ENCODE measurements around the gene GLT8D1. TPM values are rescaled to one million over a fixed set of nuclear protein-coding genes. Genes with fewer than 3 reads are reported as not detected.

The GLT8D1 gene
- total RNA-seq, 1 experiment from 2014 or later: 26.5 TPM

DNA sequence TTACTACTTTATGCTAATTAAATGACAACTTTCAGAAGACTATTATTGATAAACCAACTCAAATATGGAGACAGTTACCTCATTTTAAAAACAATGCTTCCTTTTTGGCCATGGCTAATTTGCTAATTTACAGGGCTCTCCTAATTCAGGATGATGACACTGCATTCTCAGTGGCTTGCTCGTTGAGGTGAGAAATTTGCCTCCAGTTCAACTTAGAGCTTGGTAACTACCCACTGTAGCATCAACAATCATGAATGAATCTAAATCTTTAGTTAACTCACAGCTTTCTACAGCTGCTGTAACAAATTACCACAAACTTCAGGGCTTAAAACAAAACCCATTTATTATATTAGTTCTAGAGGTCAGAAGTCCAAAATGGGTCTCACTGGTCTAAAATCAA lies 33.9 kb downstream of the GLT8D1 start:
- Histone ChIP-seq H3K4me3 (ENCODE audit: low read depth, low read length, poor library complexity, severe bottlenecking) (no peak overlapping the region), H3K9me3 (ENCODE audit: low read depth, low read length, poor library complexity, severe bottlenecking) (no peaks in the 10 kb centered on the region), H3K36me3 (ENCODE audit: insufficient read depth, low read length, poor library complexity, severe bottlenecking) (peaks cover 21% of the 10 kb centered on the region), H3K27ac (ENCODE audit: low read depth, low read length, poor library complexity, severe bottlenecking) (no peak overlapping the region), H3K27me3 (replicated peaks; ENCODE audit: insufficient read depth, low read depth, low read length, poor library complexity) (no peaks in the 10 kb centered on the region), H3K4me1 (ENCODE audit: insufficient read depth, low read length, poor library complexity, severe bottlenecking) (no peaks in the 10 kb centered on the region)
- intact Hi-C loops (cut with micrococcal nuclease; ENCODE audit: unreplicated experiment): no loop called here
- no peak for TF ChIP-seq EZH2 (IDR thresholded peaks at IDR 0.05; ENCODE audit: borderline replicate concordance, low read depth, low read length, poor library complexity, severe bottlenecking)
- no peak for TF ChIP-seq CTCF (conservative IDR thresholded peaks at IDR 0.05; ENCODE audit: low read depth, low read length)
- BruUV-seq (replicated peaks): no TSS peak
- no peak for DNase-seq (ENCODE audit: low spot score)
- ChIA-PET CTCF (no interaction called here), POLR2A (ENCODE audit: low non-redundant PET) (no interaction called here)

GRCh38 chr3:52670621-52671521 lies 34.7 kb downstream of the GLT8D1 start:
- TF ChIP-seq CTCF (conservative IDR thresholded peaks at IDR 0.05; ENCODE audit: low read depth, low read length) (no peak), EZH2 (IDR thresholded peaks at IDR 0.05; ENCODE audit: borderline replicate concordance, low read depth, low read length, poor library complexity, severe bottlenecking) (no peak)
- intact Hi-C loops (cut with micrococcal nuclease; ENCODE audit: unreplicated experiment): no loop called here
- Histone ChIP-seq H3K36me3 (ENCODE audit: insufficient read depth, low read length, poor library complexity, severe bottlenecking) (peaks cover 21% of the 10 kb centered on the region), H3K4me3 (ENCODE audit: low read depth, low read length, poor library complexity, severe bottlenecking) (no peak overlapping the region), H3K9me3 (ENCODE audit: low read depth, low read length, poor library complexity, severe bottlenecking) (no peaks in the 10 kb centered on the region), H3K27ac (ENCODE audit: low read depth, low read length, poor library complexity, severe bottlenecking) (no peak overlapping the region), H3K27me3 (replicated peaks; ENCODE audit: insufficient read depth, low read depth, low read length, poor library complexity) (no peaks in the 10 kb centered on the region), H3K4me1 (ENCODE audit: insufficient read depth, low read length, poor library complexity, severe bottlenecking) (no peaks in the 10 kb centered on the region)
- CTCF ChIA-PET: no interaction called here
- no peak for DNase-seq (ENCODE audit: low spot score)
- no TSS peak for BruUV-seq (replicated peaks)
- POLR2A ChIA-PET (ENCODE audit: low non-redundant PET): no interaction called here

GRCh38 chr3:52663098-52663497 lies 42.5 kb downstream of the GLT8D1 start:
- ChIA-PET POLR2A (ENCODE audit: low non-redundant PET) (no interaction called here), CTCF (interaction anchor here (0.6 kb wide), 1 partner anchor 591 kb away, joined by 4 read pairs; no protein-coding TSS in a partner anchor)
- Histone ChIP-seq H3K36me3 (ENCODE audit: insufficient read depth, low read length, poor library complexity, severe bottlenecking) (peaks cover 15% of the 10 kb centered on the region), H3K9me3 (ENCODE audit: low read depth, low read length, poor library complexity, severe bottlenecking) (no peaks in the 10 kb centered on the region), H3K27ac (ENCODE audit: low read depth, low read length, poor library complexity, severe bottlenecking) (no peak overlapping the region), H3K4me3 (ENCODE audit: low read depth, low read length, poor library complexity, severe bottlenecking) (no peak overlapping the region), H3K4me1 (ENCODE audit: insufficient read depth, low read length, poor library complexity, severe bottlenecking) (no peaks in the 10 kb centered on the region), H3K27me3 (replicated peaks; ENCODE audit: insufficient read depth, low read depth, low read length, poor library complexity) (no peaks in the 10 kb centered on the region)
- intact Hi-C loops (cut with micrococcal nuclease; ENCODE audit: unreplicated experiment): no loop called here
- TF ChIP-seq CTCF (conservative IDR thresholded peaks at IDR 0.05; ENCODE audit: low read depth, low read length): no peak
- no peak for TF ChIP-seq EZH2 (IDR thresholded peaks at IDR 0.05; ENCODE audit: borderline replicate concordance, low read depth, low read length, poor library complexity, severe bottlenecking)
- no peak for DNase-seq (ENCODE audit: low spot score)
- no TSS peak for BruUV-seq (replicated peaks)
